Endothelial cell (in vitro differentiated cells): Measurements from ENCODE around the gene ARMS2. TPM values are rescaled to one million over a fixed set of nuclear protein-coding genes. Genes with fewer than 3 reads are reported as not detected.
A peak's percentile ranks its signal among the peaks of the same experiment; 100 is the strongest.

ENCODE experiments used
- DNase-seq: peaks from one replicate; pipeline ENCODE4 v3.0.0; 2021; ENCODE audit warnings: low spot score
- H3K27ac Mint-ChIP-seq: one replicate; pipeline ENCODE4 v1.8.0; 2021; ENCODE audit warnings: mixed read lengths, inconsistent platforms; ENCODE audit not compliant: unreplicated experiment
- H3K27me3 Mint-ChIP-seq: one replicate; pipeline ENCODE4 v1.8.0; 2021; ENCODE audit warnings: mild to moderate bottlenecking, moderate library complexity, mixed read lengths, inconsistent platforms; ENCODE audit not compliant: unreplicated experiment
- H3K36me3 Mint-ChIP-seq: one replicate; pipeline ENCODE4 v1.8.0; 2021; ENCODE audit warnings: mild to moderate bottlenecking, low read depth, mixed read lengths, inconsistent platforms; ENCODE audit not compliant: unreplicated experiment
- H3K4me1 Mint-ChIP-seq: one replicate; pipeline ENCODE4 v1.8.0; 2021; ENCODE audit warnings: mild to moderate bottlenecking, mixed read lengths, inconsistent platforms; ENCODE audit not compliant: unreplicated experiment
- H3K4me3 Mint-ChIP-seq: one replicate; pipeline ENCODE4 v1.8.0; 2021; ENCODE audit warnings: mild to moderate bottlenecking, mixed read lengths, inconsistent platforms; ENCODE audit not compliant: unreplicated experiment
- H3K9me3 Mint-ChIP-seq: one replicate; pipeline ENCODE4 v1.8.0; 2021; ENCODE audit warnings: mixed read lengths, inconsistent platforms; ENCODE audit not compliant: unreplicated experiment
- CTCF ChIP-seq: fragments of 200-600 bp; sonication (generic); IDR thresholded peaks from one replicate; pipeline ENCODE4 v1.5.0; 2021; ENCODE audit warnings: antibody characterized with exemption; ENCODE audit not compliant: unreplicated experiment
- total RNA-seq: library from RNA; stranded (reverse); fragmentation: NEBNext Ultra II Directional; extraction: Animal tissue kit (Norgen Biotek cat#: 25700); gene quantifications from one replicate; pipeline ENCODE4 v1.2.1, GENCODE V29; 2021; ENCODE audit not compliant: unreplicated experiment

The ARMS2 gene
- total RNA-seq, 1 donor from 2014 or later, result not detected

- peak; percentile 36 for DNase-seq
- peak overlapping the region; percentile 65 for H3K27ac Mint-ChIP-seq
- no peak for TF ChIP-seq CTCF
- H3K9me3 Mint-ChIP-seq, result no peaks in the 10 kb centered on the region
- peak overlapping the region; percentile 54 for H3K4me3 Mint-ChIP-seq
- H3K27me3 Mint-ChIP-seq, result peaks cover 1% of the 10 kb centered on the region
- no peaks in the 10 kb centered on the region for H3K36me3 Mint-ChIP-seq
- peaks cover 44% of the 10 kb centered on the region for H3K4me1 Mint-ChIP-seq
Observed at GRCh38 chr10:122474131-122474818, 19.8 kb downstream of the ARMS2 start.

- TF ChIP-seq CTCF, result no peak
- peaks cover 4% of the 10 kb centered on the region for H3K27me3 Mint-ChIP-seq
- no peak for DNase-seq
- no peaks in the 10 kb centered on the region for H3K36me3 Mint-ChIP-seq
- no peaks in the 10 kb centered on the region for H3K9me3 Mint-ChIP-seq
- peak overlapping the region; percentile 54 for H3K4me3 Mint-ChIP-seq
- H3K4me1 Mint-ChIP-seq, result peaks cover 44% of the 10 kb centered on the region
- no peak overlapping the region for H3K27ac Mint-ChIP-seq
Observed at GRCh38 chr10:122475100-122475499, 20.6 kb downstream of the ARMS2 start.

GRCh38 chr10:122475591-122476332 lies 21.3 kb downstream of the ARMS2 start:
- H3K4me3 Mint-ChIP-seq, result no peak overlapping the region
- H3K4me1 Mint-ChIP-seq, result peaks cover 44% of the 10 kb centered on the region
- TF ChIP-seq CTCF, result no peak
- H3K27me3 Mint-ChIP-seq, result peaks cover 4% of the 10 kb centered on the region
- H3K9me3 Mint-ChIP-seq, result no peaks in the 10 kb centered on the region
- no peak for DNase-seq
- H3K27ac Mint-ChIP-seq, result no peak overlapping the region
- no peaks in the 10 kb centered on the region for H3K36me3 Mint-ChIP-seq

- Mint-ChIP-seq H3K27me3 (peaks cover 4% of the 10 kb centered on the region), H3K9me3 (no peaks in the 10 kb centered on the region), H3K4me3 (no peak overlapping the region), H3K36me3 (no peaks in the 10 kb centered on the region), H3K4me1 (peaks cover 44% of the 10 kb centered on the region), H3K27ac (no peak overlapping the region)
- no peak for TF ChIP-seq CTCF
- DNase-seq, result no peak
Observed at GRCh38 chr10:122476333-122476695, 21.9 kb downstream of the ARMS2 start.

- Mint-ChIP-seq H3K9me3 (no peaks in the 10 kb centered on the region), H3K27me3 (peaks cover 4% of the 10 kb centered on the region), H3K4me1 (peaks cover 44% of the 10 kb centered on the region), H3K27ac (no peak overlapping the region), H3K36me3 (peaks cover 4% of the 10 kb centered on the region), H3K4me3 (no peak overlapping the region)
- no peak for TF ChIP-seq CTCF
- no peak for DNase-seq
Observed at GRCh38 chr10:122477436-122477835, 23.0 kb downstream of the ARMS2 start.
